Thoracic aorta (tissue), 2 donors: ENCODE data around the gene PRKN. TPM values are rescaled to one million over a fixed set of nuclear protein-coding genes. Genes with fewer than 3 reads are reported as not detected.

ENCODE experiments used
- ATAC-seq: fragments of 150-250 bp; one replicate; pipeline ENCODE4 v1.8.0; 2017; ENCODE audit warnings: low read depth; ENCODE audit not compliant: insufficient number of reproducible peaks, low FRiP score
- DNase-seq: peaks from one replicate; pipeline ENCODE4 v3.0.0-alpha.2; 2020; ENCODE audit warnings: low spot score
- H3K27ac ChIP-seq, 2 donors: fragments of 200-600 bp; sonication (generic); 1 replicate in 1 of 2; 2 replicates in 1 of 2; pipeline ENCODE4 v1.5.1; 2016; ENCODE audit warnings: mild to moderate bottlenecking in 2 of 2, moderate library complexity in 2 of 2
- H3K27me3 ChIP-seq: fragments of 200-600 bp; sonication (generic); replicated peaks from 2 replicates; pipeline ENCODE4 v1.6.0; 2016; ENCODE audit warnings: mild to moderate bottlenecking; ENCODE audit not compliant: insufficient read depth
- H3K36me3 ChIP-seq: fragments of 200-600 bp; sonication (generic); one replicate; pipeline ENCODE4 v1.5.1; 2016
- H3K4me1 ChIP-seq, 2 donors: fragments of 200-600 bp; sonication (generic); 1 replicate in 1 of 2; 2 replicates in 1 of 2; pipeline versions ENCODE4 v1.5.1 to v1.6.0; 2016; ENCODE audit warnings: low read depth in 2 of 2, mild to moderate bottlenecking in 1 of 2; ENCODE audit not compliant: control insufficient read depth in 1 of 2
- H3K4me3 ChIP-seq: fragments of 200-600 bp; sonication (generic); 2 replicates; pipeline ENCODE4 v1.5.1; 2016; ENCODE audit warnings: mild to moderate bottlenecking
- H3K9me3 ChIP-seq: fragments of 200-600 bp; sonication (generic); 2 replicates; pipeline ENCODE4 v1.5.1; 2016
- total RNA-seq, 2 donors: library from RNA; depleted of rRNA; stranded (reverse); fragments of >200 nt; gene quantifications; one replicate each; pipeline versions ENCODE4 v1.1.0 to v1.2.3, GENCODE V29; 2016
- TF ChIP-seq, protein P1 (sequence below): fragments of 200-600 bp; sonication (generic); IDR thresholded peaks from one replicate; pipeline ENCODE4 v1.5.1; 2019; ENCODE audit warnings: antibody characterized with exemption

Gene PRKN
- total RNA-seq, 2 donors from 2014 or later, result 10.4 to 23.8 TPM

DNA sequence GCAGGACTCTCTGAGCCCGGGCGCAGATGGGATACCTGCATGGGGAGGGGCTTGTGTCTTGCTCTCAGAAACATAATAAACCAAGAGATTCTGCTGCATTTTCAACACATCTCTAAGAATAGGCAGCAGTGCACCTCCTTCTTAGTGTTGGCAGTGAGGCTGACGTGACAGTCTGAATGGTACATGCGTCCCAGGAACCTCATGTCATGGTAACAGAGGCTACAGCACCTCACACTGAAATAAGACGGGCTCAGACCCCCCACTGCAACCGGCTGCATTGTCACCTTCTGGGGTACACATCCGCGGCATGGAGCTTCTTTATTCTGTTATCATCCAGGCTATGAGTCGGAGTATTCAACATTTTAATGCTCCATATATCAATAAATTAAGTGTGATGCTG, 1056.4 kb downstream of the PRKN start:
- no peak for ATAC-seq
- H3K4me3 ChIP-seq, result no peak overlapping the region
- no peaks in the 10 kb centered on the region for H3K36me3 ChIP-seq
- H3K27ac ChIP-seq, result no peak overlapping the region
- no peaks in the 10 kb centered on the region for H3K9me3 ChIP-seq
- H3K27me3 ChIP-seq, result no peaks in the 10 kb centered on the region
- no peaks in the 10 kb centered on the region for H3K4me1 ChIP-seq
- TF ChIP-seq, protein P1, sequence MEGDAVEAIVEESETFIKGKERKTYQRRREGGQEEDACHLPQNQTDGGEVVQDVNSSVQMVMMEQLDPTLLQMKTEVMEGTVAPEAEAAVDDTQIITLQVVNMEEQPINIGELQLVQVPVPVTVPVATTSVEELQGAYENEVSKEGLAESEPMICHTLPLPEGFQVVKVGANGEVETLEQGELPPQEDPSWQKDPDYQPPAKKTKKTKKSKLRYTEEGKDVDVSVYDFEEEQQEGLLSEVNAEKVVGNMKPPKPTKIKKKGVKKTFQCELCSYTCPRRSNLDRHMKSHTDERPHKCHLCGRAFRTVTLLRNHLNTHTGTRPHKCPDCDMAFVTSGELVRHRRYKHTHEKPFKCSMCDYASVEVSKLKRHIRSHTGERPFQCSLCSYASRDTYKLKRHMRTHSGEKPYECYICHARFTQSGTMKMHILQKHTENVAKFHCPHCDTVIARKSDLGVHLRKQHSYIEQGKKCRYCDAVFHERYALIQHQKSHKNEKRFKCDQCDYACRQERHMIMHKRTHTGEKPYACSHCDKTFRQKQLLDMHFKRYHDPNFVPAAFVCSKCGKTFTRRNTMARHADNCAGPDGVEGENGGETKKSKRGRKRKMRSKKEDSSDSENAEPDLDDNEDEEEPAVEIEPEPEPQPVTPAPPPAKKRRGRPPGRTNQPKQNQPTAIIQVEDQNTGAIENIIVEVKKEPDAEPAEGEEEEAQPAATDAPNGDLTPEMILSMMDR, result no peak
- DNase-seq, result no peak

DNA sequence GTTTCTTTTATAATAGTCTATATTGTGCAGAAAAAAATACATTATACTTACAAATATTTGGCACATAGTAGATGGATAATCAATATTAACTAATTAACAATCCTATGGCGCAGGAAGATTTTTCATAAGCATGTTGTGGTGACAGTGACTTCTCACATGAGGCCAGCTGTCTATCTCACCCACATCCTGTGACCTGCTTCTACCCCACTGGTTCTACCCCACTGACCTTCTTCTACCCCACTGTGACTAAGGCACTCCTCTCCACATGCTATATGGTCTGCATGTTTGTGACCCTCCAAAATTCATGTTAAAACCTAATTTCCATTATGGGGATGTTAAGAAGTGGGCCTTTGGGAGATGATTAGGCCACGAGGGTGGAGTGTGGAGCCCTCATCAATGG, 1058.9 kb downstream of the PRKN start:
- no peak for DNase-seq
- H3K4me1 ChIP-seq, result no peaks in the 10 kb centered on the region
- ATAC-seq, result no peak

DNA sequence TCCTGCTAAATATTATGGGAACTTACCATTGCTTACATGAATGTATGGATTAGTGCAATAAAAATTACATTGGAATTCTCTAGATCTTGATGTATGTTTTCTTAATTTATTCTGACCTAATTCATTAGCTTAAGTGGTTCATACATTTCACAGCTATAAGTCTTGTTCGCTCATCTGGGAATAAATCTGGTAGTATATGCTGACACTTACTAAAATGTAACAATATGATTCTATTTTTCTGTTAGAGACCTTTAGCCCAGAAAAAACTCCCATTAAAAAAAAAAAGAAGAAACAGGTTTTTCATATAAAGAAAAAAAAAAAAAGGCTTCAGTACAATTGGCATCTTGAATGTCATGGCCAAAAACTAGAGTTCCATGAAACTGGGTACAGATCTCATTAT, 1059.6 kb downstream of the PRKN start:
- ATAC-seq, result no peak
- no peak for DNase-seq
- Histone ChIP-seq H3K36me3 (no peaks in the 10 kb centered on the region), H3K4me3 (no peak overlapping the region), H3K27me3 (no peaks in the 10 kb centered on the region), H3K9me3 (no peaks in the 10 kb centered on the region), H3K4me1 (no peaks in the 10 kb centered on the region), H3K27ac (no peak overlapping the region)
- TF ChIP-seq, protein P1, result no peak

More for the DNA sequence above, 1058.9 kb downstream of the PRKN start:
- H3K36me3 ChIP-seq, result no peaks in the 10 kb centered on the region
- H3K27me3 ChIP-seq, result no peaks in the 10 kb centered on the region
- no peak overlapping the region for H3K27ac ChIP-seq
- H3K9me3 ChIP-seq, result no peaks in the 10 kb centered on the region
- H3K4me3 ChIP-seq, result no peak overlapping the region
- TF ChIP-seq, protein P1, result no peak

DNA sequence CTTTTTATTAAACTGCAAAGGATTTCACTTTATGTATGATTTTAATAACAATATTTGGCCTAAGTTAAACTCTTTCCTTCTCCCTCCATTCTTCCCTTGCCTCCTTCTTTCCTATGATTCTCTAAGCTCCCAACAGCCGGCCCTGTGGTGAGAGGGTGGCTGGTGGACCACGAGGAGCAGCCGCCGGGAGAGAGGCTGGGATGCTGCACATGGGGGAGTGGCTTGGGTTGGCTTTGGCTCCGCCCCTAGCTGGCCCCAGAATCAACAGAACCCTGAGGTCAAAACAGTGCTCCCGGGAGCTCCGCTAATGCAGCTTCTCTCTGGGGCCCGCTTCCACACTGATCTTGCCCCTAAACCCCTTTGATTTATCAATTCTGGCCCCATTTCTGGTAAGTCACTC, 1063.9 kb downstream of the PRKN start:
- Histone ChIP-seq H3K27me3 (no peaks in the 10 kb centered on the region), H3K4me3 (no peak overlapping the region), H3K4me1 (no peaks in the 10 kb centered on the region), H3K36me3 (no peaks in the 10 kb centered on the region), H3K9me3 (no peaks in the 10 kb centered on the region), H3K27ac (no peak overlapping the region)
- ATAC-seq (no peak), DNase-seq (no peak)
- TF ChIP-seq, protein P1, result no peak

DNA sequence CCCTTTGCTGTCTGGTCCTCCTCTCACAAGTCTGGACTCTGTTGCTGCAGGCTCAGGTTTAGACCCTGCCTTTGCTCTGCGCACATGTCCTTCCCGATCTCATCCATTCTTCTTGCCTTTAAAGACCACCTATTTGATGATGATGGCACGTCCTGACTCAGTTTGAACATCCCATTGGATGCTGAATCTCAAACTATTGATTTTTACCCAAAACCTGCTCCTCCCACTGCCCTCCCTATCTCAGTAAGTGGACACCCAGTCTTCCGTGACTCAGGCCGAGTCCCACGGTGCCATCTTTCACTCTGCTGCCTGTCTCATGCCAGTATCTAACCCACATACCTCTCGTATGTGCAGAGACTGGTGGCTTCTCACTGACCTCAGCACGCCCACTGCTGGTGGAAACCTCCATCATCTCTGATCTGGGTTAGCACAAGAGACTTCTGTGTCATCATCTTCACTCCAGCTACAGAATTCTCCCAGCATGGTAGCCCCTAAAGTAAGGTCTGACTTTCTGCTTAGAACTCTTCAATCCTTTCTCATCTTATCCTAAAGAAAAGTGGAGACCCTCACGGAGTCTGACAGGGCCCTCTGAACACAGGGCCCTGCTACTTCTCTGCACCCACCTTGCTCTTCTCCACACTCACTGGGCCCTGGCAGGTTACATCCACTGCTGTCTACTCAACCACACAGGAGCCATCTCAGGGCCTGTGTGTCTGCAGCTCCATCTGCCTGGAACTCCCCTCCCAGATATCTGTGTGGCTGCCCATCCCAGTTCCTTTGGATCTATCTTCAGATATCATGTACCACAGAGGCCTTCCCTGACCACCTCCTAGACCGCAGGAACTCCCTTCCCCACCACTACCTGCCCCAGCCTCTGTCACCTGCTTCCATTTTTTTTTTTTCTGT, 1066.6 kb downstream of the PRKN start:
- Histone ChIP-seq H3K9me3 (no peaks in the 10 kb centered on the region), H3K27ac (no peak overlapping the region), H3K4me3 (no peak overlapping the region), H3K4me1 (no peaks in the 10 kb centered on the region), H3K36me3 (no peaks in the 10 kb centered on the region), H3K27me3 (no peaks in the 10 kb centered on the region)
- DNase-seq (no peak), ATAC-seq (no peak)
- TF ChIP-seq, protein P1, result no peak
